Psoas muscle (tissue), 8 donors: ENCODE results near the gene FKBP1A. TPM values are rescaled to one million over a fixed set of nuclear protein-coding genes. Genes with fewer than 3 reads are reported as not detected.

Experiments
- ATAC-seq, 4 donors: fragments of 200-7000 bp; cut with Tn5 transposase; one replicate each; pipeline ENCODE4 v1.9.1; 2020; ENCODE audit warnings: moderate library complexity in 3 of 4, mild to moderate bottlenecking in 2 of 4
- DNase-seq, 2 donors: peaks; one replicate each; pipeline ENCODE4 v3.0.0-alpha.2; 2020
- H3K27ac ChIP-seq: fragments of 200-600 bp; one replicate; pipeline ENCODE4 v1.8.0; 2022
- H3K27me3 ChIP-seq, 3 donors: fragments of 200-600 bp in 1 of 3; one replicate each; pipeline versions ENCODE4 v1.6.1 to v1.8.0; 2013 to 2022; ENCODE audit warnings: low read length in 2 of 3, mild to moderate bottlenecking in 2 of 3, moderate library complexity in 1 of 3; ENCODE audit not compliant: insufficient read depth in 3 of 3
- H3K36me3 ChIP-seq, 2 donors: fragments of 200-600 bp in 1 of 2; one replicate each; pipeline versions ENCODE4 v1.6.1 to v1.8.0; 2013 to 2022; ENCODE audit warnings: low read depth in 1 of 2, mild to moderate bottlenecking in 1 of 2, moderate library complexity in 1 of 2; ENCODE audit not compliant: insufficient read depth in 1 of 2
- H3K4me1 ChIP-seq: fragments of 200-600 bp; one replicate; pipeline ENCODE4 v1.8.0; 2022
- H3K4me3 ChIP-seq: fragments of 200-600 bp; one replicate; pipeline ENCODE4 v1.8.0; 2022; ENCODE audit warnings: mild to moderate bottlenecking
- H3K9me3 ChIP-seq: fragments of 200-600 bp; one replicate; pipeline ENCODE4 v1.8.0; 2022
- WGBS, 3 donors: extraction: QIAGEN DNeasy Blood & Tissue Kit; methylation state at CpG; one replicate each; pipeline versions ENCODE4 v1.1.6 to v1.1.7; 2013; 5-methylcytosine and 5-hydroxymethylcytosine counted together
- intact Hi-C, 2 donors: fragments of 100-400 bp; cut with DNase I; formaldehyde crosslinking; loops; one replicate each; pipeline versions ENCODE4 v1.11.0 to v1.14.2; 2022
- polyA plus RNA-seq, 3 donors: library from polyadenylated mRNA; stranded (reverse); fragments of 200-250 nt; gene quantifications; one replicate each; pipeline ENCODE4 v1.2.3, GENCODE V29; 2013
- total RNA-seq, 4 donors: library from RNA; stranded (reverse); fragmentation: NEBNext Ultra II Directional in 2 of 4; extraction: Animal tissue kit (Norgen Biotek cat#: 25700) in 2 of 4; gene quantifications; one replicate each; pipeline versions ENCODE4 v1.2.1 to v1.2.4, GENCODE V29; 2021 to 2023
- TF ChIP-seq, protein P1 (sequence below): fragments of 200-600 bp; IDR thresholded peaks from one replicate; pipeline ENCODE4 v1.8.0; 2022; ENCODE audit warnings: antibody characterized with exemption
- donor health status: healthy with polysubstance abuse.
- donor health status: DM: no; HTN: no; CAD: no; lungs with moderate emphysema.
- donor health status: Bipolar disorder and iron deficiency.
- donor health status: healthy.
- donor health status: DM: yes; HTN: yes; CAD: no.
- donor health status: DM: no; HTN: no; CAD: no.
- donor health status: DM: no; HTN: no; CAD: no.
- donor health status: DM: yes; HTN: yes; CAD: no.

The FKBP1A gene
- total and polyA plus RNA-seq, 7 donors: 78.4 to 503 (median 116) TPM

GRCh38 chr20:1388741-1389483 lies 3.9 kb downstream of the FKBP1A start:
- peaks cover 0 to 14% of the 10 kb centered on the region in 2 donors for H3K36me3 ChIP-seq

GRCh38 chr20:1388253-1388652 lies 4.6 kb downstream of the FKBP1A start:
- H3K4me1 ChIP-seq: peaks cover 73% of the 10 kb centered on the region
- TF ChIP-seq, protein P1, sequence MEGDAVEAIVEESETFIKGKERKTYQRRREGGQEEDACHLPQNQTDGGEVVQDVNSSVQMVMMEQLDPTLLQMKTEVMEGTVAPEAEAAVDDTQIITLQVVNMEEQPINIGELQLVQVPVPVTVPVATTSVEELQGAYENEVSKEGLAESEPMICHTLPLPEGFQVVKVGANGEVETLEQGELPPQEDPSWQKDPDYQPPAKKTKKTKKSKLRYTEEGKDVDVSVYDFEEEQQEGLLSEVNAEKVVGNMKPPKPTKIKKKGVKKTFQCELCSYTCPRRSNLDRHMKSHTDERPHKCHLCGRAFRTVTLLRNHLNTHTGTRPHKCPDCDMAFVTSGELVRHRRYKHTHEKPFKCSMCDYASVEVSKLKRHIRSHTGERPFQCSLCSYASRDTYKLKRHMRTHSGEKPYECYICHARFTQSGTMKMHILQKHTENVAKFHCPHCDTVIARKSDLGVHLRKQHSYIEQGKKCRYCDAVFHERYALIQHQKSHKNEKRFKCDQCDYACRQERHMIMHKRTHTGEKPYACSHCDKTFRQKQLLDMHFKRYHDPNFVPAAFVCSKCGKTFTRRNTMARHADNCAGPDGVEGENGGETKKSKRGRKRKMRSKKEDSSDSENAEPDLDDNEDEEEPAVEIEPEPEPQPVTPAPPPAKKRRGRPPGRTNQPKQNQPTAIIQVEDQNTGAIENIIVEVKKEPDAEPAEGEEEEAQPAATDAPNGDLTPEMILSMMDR: no peak
- WGBS, 3 donors: 41 to 47% (median 47%) methylated on average over 6 of the region's 6 CpGs
- H3K9me3 ChIP-seq: no peaks in the 10 kb centered on the region
- ATAC-seq: no peak
- H3K36me3 ChIP-seq: peaks cover 0 to 14% of the 10 kb centered on the region in 2 donors
- H3K27ac ChIP-seq: no peak overlapping the region
- H3K4me3 ChIP-seq: peak overlapping the region; percentile 88
- no peaks in the 10 kb centered on the region for H3K27me3 ChIP-seq
- intact Hi-C loops: no loop called here
- no peak for DNase-seq

More at GRCh38 chr20:1388741-1389483, 3.9 kb downstream of the FKBP1A start:
- WGBS, 3 donors: 56 to 63% (median 62%) methylated on average over 10 of the region's 10 CpGs
- DNase-seq: no peak
- Histone ChIP-seq H3K4me1 (peaks cover 73% of the 10 kb centered on the region), H3K27me3 (no peaks in the 10 kb centered on the region), H3K9me3 (no peaks in the 10 kb centered on the region), H3K27ac (no peak overlapping the region), H3K4me3 (peak overlapping the region; percentile 88)
- ATAC-seq: no peak
- intact Hi-C loops: no loop called here
- TF ChIP-seq, protein P1: no peak

DNA sequence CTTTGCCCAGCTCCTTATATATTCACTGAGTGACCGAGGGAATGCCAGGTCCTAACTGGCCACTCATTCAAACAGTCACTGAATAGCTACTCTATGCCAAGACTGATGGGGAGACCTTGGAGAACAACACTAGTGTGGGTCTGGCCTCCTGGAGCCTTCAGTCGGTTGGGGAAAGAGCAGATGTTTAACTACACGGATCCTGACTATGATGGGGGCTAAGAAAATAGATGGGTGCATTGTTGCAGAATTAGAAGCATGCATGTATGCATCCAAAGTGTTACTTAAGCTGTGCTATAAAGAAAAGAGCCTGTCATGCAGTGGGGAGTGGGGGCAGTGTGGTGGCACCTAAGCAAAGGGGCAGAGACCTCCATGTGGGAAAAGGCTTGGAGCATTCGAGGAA lies 6.5 kb downstream of the FKBP1A start:
- WGBS, 3 donors: 61 to 68% (median 64%) methylated on average over 4 of the region's 4 CpGs
- ATAC-seq: no peak
- Histone ChIP-seq H3K36me3 (peaks cover 0 to 14% of the 10 kb centered on the region in 2 donors), H3K27me3 (no peaks in the 10 kb centered on the region), H3K4me1 (peaks cover 82% of the 10 kb centered on the region), H3K27ac (no peak overlapping the region), H3K9me3 (no peaks in the 10 kb centered on the region), H3K4me3 (no peak overlapping the region)
- no peak for DNase-seq
- intact Hi-C loops: no loop called here
- TF ChIP-seq, protein P1: no peak

DNA sequence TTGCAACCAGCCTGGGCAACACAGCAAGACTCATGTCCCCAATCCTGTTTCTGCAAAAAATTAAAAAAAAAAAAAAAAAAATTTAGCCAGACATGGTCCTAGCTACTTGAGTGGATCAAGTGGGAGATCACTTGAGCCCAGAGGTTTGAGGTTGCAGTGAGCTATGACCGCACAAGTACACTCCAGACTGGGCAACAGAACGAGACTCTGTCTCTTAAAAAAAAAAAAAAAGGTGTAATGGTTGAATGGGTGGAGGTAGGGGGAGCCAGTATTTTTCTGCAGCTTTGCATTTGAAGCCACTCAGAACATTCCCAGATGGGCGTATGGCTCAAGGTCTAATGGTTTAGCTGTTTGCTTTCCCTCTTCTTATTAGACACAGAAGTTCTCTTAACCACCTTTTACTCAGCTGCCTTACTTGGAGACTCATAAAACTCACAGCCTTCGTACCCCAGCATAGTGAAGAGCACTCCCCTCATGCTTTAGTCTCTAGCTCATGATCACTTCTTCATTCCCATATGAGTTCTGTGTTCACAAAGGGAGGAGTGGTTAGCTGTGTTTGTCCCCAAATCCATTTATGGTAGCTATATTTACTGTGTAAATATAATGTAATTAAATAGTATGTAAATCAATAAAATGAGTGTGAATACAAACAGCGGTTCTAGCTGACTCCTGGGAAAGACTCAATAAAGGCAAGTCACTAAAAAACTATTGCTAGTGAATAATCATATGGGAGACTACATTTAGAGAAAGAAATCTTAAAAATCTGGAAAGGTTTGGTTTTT lies 9.0 kb downstream of the FKBP1A start:
- Histone ChIP-seq H3K27me3 (no peaks in the 10 kb centered on the region), H3K36me3 (peaks cover 0 to 5% of the 10 kb centered on the region in 2 donors), H3K4me3 (no peak overlapping the region), H3K4me1 (peaks cover 78% of the 10 kb centered on the region), H3K27ac (no peak overlapping the region), H3K9me3 (no peaks in the 10 kb centered on the region)
- ATAC-seq (no peak), DNase-seq (no peak)
- TF ChIP-seq, protein P1: no peak
- intact Hi-C loops: no loop called here
- 74 to 83% (median 75%) methylated on average over 5 of the region's 5 CpGs for WGBS, 3 donors
